ENCODE data around the gene MOB3C.

Gene MOB3C

DNA sequence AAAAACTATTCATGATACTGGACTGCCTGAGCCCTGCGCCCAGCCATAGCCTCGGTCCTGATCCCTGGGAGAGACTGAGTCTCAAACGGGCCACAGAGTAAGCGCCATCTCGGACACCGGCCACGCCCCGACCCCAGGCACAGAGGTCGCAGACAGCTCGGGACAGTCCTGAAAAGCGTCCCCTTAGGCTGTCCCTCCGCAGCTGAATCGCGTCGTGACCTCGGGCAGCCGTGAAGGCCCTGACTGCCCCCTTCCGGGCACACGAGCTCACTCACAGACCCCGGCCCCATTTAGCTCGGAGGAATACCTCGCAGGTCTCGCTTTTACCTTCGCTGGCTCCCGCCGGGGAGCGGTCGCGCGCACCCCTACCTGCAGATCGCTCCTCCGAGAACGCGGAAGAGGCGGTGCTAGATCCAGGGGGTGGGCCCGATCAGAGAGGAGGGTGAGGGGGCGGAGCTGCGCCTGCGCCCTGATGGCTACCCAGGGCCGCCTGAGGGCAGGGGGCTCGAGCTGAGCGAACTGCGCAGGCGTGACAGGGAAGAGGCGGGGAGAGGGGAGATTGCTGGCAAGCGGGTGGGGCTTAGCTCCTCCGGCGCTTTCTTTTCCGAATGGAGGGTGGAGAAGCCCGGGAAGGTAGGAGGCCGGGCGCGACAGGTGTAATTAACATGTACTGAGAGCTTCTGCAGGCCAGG is 12.6 kb downstream of the MOB3C start, which contains the start of gene MKNK1:
Gene MKNK1 (minus strand): TSS at position 411 of the 692 bp plus-strand sequence. CDS start 20,941 bp downstream, outside the sequence.
- DNase-seq, result peak; percentile 96

- DNase-seq, result no peak
Observed at GRCh38 chr1:46603481-46603857, 13.1 kb downstream of the MOB3C start.

- no peak for DNase-seq
Observed at GRCh38 chr1:46601257-46602007, 15.2 kb downstream of the MOB3C start.

- no peak for DNase-seq
Observed at GRCh38 chr1:46599059-46599970, 17.3 kb downstream of the MOB3C start.

GRCh38 chr1:46596846-46597245 is 19.8 kb downstream of the MOB3C start:
- DNase-seq, result no peak

- DNase-seq, result no peak
Observed at GRCh38 chr1:46596036-46596435, 20.6 kb downstream of the MOB3C start.

DNA sequence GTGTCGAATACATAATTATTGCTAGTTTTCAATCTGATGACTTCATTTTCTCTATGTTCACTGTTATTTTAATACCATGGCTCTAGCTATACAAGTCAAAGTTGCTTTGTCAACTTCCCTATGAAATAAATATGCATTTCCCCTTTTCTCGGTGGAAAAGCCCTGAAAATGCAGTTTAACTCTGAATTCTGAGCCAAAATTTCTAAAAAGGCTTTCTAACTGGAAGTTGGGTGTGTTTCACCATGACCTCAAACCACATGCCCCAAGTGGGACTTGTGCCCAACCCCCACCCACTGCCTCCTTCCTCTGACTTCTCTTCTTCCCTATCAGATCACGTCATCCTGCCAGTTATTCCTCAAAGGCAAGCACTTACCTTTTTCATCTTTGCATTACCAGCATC is 21.5 kb downstream of the MOB3C start:
- peak; percentile 67 for DNase-seq

DNA sequence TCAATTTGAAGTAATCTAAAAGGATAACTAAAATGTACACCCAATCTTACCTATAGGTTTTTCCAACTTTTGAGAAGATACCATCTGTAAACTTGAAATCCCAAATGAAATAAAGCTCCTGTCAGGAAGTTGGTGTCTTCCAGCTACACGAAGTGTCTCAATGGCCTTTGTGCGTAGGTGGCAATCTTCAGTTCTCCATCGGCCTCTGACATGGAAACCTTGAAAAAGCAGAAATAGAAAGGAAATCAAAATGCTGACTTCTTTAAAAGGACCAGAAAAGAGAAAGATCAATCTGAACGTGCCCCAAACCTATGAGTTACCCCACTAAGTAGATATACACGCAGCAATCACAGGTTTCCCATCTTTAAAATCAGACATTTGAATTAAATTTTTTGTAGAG is 22.5 kb downstream of the MOB3C start:
- DNase-seq, result no peak

DNA sequence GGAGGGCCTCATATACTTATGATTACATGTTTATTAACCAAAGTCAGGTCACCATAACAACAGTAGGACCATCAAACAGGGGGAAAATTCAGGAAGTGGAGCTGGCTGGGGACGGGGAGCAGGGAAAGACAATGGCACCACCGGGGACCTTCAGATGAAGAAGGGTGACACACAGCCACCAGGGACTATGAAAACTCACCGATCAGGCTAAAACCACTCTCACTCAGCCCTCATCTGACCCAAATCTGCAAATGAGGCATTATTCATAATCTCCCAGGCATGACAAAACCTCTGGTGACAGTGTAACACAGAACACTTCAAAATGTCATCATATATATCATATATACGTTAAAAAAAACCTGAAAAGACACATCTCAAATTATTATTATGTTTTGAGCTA is 23.8 kb downstream of the MOB3C start:
- no peak for DNase-seq

DNA sequence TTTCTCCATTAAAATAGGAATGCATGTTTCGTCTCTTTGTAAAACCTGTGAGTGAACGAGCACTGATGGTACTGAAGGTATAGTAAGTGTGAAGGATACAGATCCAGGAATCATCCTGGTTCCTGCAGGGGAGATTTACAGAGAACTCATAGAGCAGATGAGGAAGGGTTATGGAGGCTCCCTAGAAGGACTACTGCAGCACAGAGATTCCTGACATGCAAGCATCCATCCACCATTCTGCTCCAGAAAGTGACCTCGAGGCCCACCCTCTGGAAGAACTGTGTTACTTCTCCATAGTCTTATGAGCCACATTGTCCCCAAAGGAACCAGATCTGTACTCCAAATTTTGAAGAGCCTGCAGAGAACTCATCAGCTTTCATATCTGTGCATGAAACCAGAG is 27.1 kb downstream of the MOB3C start:
- DNase-seq, result no peak

DNA sequence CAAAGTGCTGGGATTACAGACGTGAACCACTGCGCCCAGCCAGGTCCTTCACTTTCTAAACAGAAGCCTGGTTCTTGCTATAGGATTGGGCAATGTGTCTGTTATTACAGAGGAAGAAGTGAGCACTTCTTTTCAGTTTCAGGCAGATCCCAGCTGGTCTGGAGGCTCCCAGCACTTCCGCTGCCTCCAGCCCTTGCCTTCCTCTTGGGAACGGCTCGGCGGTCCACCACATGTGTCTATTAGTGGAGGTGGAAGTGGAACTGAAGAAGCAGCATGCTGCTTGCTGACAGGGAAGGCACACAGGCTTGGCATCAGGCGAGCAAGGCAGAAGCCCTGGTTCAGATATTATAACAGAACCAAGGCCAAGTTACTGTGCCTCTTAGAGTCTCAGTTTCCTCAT is 29.5 kb downstream of the MOB3C start:
- no peak for DNase-seq

DNA sequence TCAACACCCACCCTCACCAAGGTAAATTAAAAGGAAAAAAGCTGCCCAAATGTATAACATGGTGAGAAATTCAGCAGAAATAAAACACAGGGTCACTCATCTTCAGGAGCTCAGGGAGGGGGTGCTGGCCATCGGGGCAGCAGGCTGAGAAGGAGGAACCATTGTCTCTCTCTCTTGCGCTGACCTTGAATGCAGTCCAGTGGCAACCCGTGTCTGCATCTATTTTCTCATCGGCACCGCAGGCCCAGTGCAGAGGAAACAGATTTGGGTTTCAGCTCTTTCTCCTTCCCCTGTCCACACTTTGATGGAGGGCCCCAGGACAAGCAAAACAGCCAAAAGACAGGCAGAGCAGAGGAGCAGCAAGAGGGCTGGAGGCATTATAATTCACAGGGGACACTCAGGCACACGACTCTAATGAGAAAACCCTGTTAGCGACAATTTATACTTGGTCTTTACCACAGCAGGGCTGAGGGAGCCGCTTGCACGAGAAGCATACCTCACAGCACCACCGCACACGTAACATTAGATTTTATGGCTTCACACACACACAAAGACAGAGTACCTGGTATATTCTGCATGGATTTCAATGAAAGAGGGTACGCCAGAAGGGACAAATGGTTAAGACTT is 31.2 kb downstream of the MOB3C start:
- no peak for DNase-seq

GRCh38 chr1:46583494-46583893 is 33.1 kb downstream of the MOB3C start:
- no peak for DNase-seq

DNA sequence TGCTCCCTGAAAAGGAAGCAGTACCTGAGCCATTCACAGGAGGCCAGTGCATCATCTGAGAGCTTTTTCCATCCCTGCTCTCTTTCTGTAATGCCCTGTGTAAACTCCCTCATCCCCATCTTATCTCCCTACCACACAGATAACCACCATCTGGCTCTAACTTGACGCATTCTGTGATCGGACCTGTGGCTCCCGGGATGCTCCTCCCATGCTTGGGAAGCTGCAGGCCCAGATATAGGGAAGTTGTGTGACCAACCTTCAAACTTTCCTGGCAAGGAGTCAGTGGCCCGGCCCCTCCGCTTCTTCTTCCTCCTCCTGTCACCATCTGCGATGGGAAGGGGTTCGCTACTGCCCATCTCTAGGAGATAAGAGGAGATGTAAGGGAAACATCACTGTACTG is 33.6 kb downstream of the MOB3C start:
- DNase-seq, result peak; percentile 36

DNA sequence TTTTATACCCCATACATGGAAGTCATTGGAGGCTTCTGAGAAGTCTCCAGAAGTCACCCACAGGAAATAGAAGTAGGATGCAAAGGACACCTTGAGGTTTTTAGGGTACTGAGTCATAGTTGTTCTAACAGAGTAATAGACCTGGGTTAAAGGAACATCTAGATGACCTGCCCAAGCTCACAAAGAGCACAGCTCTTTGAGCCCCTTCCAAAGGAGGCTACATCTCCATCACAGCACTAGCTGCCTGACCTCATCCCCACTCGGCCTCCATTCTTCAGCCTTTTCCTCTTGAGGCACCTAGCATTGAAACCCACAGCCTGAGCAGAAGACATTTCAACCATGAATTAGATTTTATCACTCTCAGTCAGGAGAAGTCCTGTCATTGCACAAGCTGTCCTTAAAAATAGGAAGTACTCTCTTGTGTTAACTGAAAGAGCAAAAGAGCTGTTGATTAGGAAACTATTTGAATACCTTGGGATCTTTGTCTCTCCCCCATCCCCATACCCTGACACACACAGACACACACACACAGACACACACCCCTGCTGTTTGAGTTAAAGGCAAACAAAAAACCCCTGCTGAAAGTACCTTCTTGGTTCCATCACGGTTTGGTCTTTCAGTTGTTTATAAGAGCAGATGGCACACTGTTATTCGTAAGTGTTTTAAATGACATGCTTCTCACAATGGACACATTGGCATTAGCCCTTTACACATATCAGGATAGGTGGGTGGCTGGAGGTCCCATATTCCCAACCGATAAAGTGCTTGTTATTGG is 34.7 kb downstream of the MOB3C start:
- DNase-seq, result peak; percentile 38

GRCh38 chr1:46580140-46580903 is 36.3 kb downstream of the MOB3C start:
- DNase-seq, result no peak

DNA sequence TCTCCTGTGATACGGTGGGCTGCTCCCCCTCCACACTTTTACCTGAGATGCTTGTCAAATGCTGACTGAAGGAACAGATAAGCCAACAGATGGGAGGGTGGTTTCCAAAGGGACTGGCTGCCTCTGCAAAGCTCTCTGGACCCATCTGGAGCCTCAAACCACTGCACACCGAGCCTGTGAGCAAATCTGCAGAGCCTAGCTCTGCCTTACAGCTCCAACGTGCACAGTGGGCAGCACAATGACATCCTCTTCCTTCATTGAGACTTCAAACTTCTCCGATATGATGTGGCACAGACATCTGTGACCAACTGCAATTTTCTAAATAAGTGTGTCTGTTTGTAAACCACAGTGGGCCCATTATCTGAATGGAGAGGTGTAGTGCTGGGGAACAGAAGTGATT is 38.9 kb downstream of the MOB3C start:
- DNase-seq, result no peak

DNA sequence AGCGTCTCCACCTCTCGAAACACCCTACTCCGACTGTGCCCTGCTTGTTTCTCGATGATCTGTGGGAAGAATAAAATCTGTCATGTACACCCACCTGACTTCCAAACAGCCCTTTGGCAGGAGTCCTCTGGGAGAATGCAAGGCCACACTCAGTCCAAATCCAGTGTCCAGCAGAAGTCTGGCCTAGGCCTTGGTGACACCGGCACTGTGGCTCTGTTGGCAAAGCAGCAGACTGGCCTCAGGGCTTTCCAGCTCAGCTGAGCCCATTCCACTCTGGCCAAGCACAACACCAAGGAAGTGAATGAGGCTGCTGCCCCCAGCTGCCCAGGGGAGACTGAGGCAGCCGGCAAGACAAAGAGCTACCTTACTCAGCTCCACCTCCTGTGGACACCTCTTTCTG is 40.0 kb downstream of the MOB3C start:
- no peak for DNase-seq

- no peak for DNase-seq
Observed at GRCh38 chr1:46575778-46576177, 40.8 kb downstream of the MOB3C start.

GRCh38 chr1:46575300-46575699 is 41.3 kb downstream of the MOB3C start:
- no peak for DNase-seq

DNA sequence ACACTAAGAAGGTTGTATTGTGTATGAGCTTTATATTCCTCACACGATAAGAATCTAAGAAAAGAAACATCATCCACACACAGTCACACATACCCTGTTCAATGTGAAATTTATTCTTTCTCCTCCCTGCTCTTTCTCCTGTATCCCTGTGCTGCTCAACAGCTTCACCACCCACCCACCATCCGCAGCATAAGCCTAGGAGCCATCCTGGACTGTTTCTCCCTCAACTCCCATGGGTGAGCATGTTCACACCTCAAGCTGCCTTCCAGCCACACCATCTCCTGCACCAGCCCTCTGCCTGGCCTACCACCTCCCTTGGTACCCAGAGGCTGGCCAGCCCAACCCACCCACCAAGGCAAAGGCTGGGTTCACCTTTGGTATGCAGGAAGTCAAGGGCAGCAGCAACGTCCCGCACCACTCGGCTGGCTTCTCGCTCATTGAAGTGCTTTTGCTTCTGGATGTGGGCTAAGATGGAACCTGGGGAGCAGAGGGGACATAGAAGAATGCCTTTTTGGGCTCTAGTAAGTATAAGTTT is 44.9 kb downstream of the MOB3C start:
- no peak for DNase-seq
